GM19438 (cell line): ENCODE data around the gene TLCD1.
A peak's percentile ranks its signal among the peaks of the same experiment; 100 is the strongest.

Experiments
- ATAC-seq: cut with Tn5 transposase; IDR thresholded peaks from one replicate; pipeline ENCODE4 v1.9.1; 2021; ENCODE audit warnings: low read depth; ENCODE audit not compliant: unreplicated experiment

Gene TLCD1, protein sequence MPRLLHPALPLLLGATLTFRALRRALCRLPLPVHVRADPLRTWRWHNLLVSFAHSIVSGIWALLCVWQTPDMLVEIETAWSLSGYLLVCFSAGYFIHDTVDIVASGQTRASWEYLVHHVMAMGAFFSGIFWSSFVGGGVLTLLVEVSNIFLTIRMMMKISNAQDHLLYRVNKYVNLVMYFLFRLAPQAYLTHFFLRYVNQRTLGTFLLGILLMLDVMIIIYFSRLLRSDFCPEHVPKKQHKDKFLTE

GRCh38 chr17:28726226-28726626 is at the start of gene TLCD1:
TSS of gene TLCD1 (minus strand) at chr17:28726233. CDS start at chr17:28726097, 136 bp downstream.
- peak; percentile 3 for ATAC-seq

GRCh38 chr17:28774206-28774605 is 48.2 kb upstream of the TLCD1 start:
- ATAC-seq, result no peak

DNA sequence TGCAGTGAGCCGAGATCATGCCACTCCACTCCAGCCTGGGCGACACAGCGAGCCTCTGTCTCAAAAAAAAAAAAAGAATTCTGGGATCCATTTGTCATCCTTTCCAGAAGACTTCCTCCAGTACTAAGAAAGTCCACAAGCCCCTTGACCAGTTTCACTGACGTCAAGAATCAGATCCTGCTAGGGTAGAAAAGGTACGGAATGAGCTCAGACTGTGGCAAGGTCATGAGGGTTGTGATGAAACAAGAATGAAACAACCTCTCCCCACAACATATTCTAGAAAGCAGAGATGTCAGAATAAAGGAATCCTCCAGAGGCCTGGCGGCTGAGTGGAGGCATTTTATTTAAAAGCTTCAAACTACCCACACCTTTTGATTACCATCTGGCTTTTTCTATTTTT is 47.7 kb upstream of the TLCD1 start:
- no peak for ATAC-seq

- no peak for ATAC-seq
Observed at GRCh38 chr17:28765038-28765437, 39.0 kb upstream of the TLCD1 start.

DNA sequence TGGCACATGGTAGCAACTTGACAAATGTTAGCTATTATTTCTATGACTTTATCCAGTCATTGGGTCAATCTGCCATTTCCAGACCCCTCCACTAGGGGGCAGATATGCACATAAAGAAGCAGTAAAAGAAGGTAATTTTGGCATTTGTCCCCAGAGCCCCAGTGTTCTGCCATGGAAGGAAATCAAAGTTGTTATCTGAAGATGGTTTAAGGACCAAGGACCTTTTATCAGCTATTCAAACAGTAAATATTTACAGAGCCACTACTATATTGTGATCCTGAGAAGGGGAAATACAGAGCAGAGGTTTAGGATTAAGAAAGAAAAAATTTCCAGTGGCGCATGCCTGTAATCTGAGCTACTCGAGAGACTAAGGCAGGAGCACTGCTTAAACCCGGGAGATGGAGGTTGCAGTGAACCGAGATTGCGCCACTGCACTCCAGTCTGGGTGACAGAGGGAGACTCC is 37.8 kb upstream of the TLCD1 start:
- ATAC-seq, result no peak

GRCh38 chr17:28763137-28763799 is 37.2 kb upstream of the TLCD1 start:
- ATAC-seq, result no peak

DNA sequence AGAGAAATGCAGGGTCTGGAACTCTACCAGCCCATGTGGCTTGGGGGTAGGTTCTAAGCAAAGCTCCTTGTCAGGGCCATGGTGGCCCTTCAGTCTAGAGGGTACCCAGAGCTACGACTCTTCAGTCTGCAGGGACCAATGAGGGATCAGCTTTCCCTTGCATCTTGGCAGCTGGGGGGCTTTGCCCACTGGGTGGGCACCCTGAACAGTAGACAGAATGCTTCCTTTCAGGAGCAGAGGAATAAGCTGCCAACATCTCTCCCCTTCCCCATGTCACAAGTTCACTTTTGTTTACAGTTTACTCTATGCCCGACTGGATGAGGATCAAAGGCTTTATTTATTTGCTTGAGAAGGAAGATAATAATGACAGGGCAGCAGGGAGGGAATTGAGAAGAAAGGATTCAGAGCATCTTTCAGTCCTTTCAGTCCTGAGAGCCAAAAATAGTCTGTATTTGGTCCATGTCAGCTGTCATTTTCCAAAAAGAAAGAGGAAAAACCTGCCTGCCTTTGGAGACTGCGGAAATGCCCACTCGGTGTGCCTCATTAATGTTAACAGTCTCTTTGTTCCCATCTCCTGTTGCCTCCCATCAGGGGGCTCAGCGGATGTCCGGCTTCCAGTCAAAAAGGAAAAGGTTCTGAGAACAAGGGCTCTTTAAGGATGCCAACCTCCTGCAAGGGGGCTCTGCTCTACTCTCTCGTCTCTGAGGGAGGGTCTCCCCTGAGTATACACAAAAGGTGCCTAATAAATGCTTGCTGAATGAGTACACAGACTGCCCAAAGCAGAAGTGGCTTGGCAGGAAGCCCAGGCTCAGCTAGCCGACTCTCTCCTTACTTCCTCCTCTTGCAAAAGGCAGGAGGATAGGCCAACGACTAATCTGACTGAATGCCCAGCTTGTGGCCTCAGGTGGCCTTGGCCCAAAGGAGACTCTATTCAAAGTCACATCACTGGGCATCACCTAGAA is 34.8 kb upstream of the TLCD1 start:
- no peak for ATAC-seq

- ATAC-seq, result no peak
Observed at GRCh38 chr17:28759256-28759865, 33.3 kb upstream of the TLCD1 start.

DNA sequence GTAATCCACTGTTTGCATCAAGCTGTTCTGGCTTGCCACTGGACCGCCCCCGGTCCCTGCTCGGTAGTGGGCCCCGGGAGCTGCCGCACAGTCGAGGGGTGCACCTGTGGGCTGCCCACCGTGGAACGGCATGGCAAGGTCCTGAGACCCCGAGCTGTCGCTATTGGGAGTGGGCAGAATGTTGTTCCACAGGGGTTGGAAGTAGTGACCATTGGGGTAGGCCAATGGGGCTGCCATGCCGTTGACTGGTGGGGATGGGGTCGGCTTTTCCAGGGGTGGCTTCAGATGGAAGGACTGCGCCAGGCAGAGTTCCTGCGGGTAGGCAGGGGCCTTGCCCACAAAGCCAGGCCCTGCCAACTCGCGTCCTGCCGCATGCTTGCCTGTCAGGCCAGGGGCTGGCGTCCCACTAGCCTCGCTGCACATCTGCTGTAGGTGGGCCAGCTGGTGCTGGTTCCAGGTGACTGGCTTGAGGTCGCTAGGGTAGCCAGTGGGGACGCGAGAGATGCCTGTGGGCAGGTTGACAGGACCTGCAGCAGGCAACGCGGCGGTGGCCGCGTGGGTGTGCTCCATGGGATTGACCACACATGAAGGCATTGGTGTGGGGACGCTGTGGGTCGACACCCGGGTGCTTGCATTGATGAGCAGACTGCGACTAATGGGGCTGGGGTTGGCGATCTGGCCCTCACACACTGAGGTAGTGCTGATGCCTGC is 32.5 kb upstream of the TLCD1 start:
- no peak for ATAC-seq

DNA sequence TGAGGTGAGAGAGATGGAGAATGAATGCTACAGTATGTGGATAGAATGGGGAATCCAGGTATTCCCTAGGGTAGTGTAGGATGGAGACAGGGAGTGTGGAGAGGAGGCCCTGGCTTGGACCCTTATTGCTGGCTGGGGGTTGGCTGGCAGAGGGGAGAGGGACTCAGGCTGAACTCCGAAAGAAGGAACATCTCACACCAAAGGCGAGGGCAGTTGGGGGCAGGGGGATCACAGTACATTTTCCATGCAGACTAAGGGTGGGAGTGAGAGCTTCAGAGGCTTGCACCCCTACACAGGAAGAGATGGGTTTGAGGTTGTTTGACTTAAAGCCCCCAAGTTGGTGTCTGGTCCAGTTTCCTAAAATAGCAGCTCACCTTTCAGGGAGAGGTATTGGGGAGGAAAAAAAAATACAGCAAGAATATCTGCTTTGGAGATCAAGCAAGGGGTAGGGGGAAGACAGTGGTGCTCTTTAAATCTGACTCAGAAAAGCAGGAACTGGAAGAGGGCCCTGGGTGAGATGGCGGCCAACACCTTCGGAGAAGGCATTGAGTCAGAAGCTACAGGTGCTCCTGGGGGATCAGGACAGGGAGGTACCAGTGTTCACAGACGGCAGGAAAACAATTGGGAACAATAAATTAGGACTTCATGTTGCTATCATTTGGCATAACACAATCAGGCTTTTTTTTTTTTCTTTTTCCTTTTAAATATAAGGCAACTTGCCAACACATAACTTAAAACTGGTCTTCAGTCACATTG is 30.2 kb upstream of the TLCD1 start:
- no peak for ATAC-seq

- ATAC-seq, result no peak
Observed at GRCh38 chr17:28755486-28755885, 29.5 kb upstream of the TLCD1 start.

DNA sequence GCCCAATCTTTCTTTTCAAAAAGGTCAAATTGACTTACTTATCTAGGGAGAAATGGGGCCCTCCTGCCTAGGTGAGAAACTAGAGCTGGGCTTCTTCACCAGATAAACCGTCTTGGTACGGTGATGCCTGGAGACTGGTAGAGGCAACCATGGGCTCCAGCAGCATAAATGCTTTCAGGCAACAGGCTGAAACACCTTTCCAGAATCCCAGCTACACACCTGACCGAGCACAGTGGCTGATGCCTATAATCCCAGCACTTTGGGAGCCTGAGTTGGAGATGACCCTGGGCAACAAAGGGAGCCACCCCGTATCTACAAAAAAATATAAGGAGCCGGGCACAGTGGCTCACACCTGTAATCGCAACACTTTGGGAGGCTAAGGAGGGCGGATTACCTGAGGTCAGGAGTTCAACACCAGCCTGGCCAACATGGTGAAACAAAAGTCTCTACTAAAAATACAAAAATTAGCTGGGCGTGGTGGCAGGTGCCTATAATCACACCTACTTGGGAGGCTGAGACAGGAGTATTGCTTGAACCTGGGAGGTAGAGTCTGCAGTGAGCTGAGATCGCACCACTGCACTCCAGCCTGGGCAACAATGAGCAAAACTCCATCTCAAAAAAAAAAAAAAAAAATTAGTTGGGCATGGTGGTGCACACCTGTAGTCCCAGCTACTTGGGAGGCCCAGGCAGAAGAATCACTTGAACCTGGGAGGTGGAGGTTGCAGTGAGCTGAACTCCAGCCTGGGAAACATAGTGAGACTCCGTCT is 25.8 kb upstream of the TLCD1 start:
- no peak for ATAC-seq

DNA sequence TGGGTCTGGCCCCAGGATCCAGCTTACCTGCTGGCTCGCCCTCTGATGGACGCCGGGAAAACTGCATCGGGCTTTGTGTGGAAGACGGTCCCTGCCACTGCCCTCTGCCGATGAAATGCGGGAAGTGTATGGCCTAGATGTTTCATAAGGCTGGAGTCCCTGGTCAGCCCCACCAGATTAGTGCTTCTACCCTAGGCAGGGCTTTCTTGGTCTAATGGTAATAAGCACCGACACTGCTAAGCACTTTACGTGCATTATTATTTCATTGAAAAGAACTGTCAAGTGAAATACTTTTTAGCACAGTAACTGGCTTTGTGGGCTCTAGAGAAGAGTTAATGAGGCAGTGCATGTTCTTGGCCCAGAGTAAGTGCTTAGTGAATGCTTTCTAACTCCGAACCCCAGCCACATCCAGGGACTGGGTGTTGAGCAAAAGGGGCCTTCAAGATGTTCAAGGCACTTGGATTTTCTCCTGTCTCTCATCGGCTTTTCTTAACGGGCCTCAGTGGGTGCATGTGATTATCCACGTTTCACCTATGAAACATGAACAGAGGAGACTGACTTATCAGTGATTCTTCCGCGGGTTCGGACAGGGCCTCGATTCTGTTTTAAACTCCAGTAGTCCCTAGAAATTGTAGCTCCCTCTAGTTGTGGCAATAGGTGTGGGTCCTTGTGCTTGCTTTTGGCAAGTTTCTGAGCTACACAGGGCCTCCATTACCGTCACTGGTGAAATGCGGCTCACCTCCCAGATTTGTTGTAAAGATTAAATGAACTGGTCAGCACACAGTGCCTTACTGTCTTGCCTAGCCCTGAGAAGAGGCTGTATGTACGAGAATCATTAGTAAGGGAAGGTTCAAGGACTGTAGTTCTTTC is 24.4 kb upstream of the TLCD1 start:
- no peak for ATAC-seq

DNA sequence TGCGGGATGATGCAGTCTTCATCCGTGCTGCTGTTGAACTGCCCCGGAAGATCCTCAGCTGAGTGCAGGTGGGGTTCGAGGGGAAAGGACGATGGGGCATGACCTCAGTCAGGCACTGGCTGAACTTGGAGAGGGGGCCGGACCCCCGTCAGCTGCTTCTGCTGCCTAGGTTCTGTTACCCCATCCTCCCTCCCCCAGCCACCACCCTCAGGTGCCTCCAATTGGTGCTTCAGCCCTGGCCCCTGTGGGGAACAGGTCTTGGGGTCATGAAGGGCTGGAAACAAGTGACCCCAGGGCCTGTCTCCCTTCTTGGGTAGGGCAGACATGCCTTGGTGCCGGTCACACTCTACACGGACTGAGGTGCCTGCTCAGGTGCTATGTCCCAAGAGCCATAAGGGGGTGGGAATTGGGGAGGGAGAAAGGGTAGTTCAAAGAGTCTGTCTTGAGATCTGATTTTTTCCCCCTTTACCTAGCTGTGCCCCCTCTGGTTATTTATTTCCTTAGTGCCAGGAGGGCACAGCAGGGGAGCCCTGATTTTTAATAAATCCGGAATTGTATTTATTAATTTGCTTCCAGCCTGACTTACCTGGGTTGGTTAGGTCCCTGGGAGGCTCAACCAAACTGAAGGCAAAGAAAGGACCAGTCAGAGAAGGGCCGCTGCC is 23.6 kb upstream of the TLCD1 start:
- no peak for ATAC-seq

DNA sequence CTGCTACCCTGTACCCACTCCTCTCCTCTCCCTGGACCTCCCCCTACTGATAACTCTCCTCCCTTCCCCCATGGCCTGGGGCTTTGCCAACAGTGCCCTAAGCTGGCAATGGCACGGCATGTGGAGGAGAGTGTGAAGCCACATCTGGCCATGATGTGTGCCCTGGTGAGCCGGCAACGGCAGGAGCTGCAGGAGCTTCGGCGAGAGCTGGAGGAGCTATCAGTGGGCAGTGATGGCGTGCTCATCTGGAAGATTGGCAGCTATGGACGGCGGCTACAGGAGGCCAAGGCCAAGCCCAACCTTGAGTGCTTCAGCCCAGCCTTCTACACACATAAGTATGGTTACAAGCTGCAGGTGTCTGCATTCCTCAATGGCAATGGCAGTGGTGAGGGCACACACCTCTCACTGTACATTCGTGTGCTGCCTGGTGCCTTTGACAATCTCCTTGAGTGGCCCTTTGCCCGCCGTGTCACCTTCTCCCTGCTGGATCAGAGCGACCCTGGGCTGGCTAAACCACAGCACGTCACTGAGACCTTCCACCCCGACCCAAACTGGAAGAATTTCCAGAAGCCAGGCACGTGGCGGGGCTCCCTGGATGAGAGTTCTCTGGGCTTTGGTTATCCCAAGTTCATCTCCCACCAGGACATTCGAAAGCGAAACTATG is 23.0 kb upstream of the TLCD1 start:
- no peak for ATAC-seq

GRCh38 chr17:28747801-28748750 is 22.0 kb upstream of the TLCD1 start:
- ATAC-seq, result no peak
